PC-9 (cell line): ENCODE data around the gene KLHL36.

Source experiments
- CTCF ChIP-seq: fragments of 200-600 bp; sonication (generic); conservative IDR thresholded peaks from 2 replicates; pipeline ENCODE4 v1.6.1; 2017; ENCODE audit warnings: mixed run types, antibody characterized with exemption, mild to moderate bottlenecking, moderate library complexity
- EZH2 ChIP-seq: fragments of 200-600 bp; sonication (generic); IDR thresholded peaks from 2 replicates; pipeline ENCODE4 v1.8.0; 2017; ENCODE audit warnings: antibody characterized with exemption, low read depth

DNA sequence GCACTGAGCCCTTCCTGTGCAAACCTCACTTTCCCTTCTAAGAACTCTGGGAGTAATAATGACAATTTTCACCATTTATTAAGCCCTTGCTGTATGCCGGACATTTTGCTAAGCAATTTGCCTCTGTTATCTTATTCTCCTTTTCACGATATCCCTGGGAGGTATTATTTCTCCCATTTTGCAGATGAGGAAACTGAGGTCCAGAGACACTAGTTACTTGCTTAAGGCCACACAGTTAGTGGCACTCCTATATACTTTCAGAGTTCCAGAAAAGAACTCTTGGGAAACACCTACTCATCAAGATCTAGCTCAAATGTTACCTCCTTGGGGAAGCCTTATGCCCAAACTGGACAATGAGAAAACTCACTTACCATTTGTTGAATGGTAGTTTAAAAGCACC lies 46.7 kb downstream of the KLHL36 start:
- TF ChIP-seq EZH2 (no peak), CTCF (no peak)
